ENCODE results near the gene PPL.

Gene PPL

DNA sequence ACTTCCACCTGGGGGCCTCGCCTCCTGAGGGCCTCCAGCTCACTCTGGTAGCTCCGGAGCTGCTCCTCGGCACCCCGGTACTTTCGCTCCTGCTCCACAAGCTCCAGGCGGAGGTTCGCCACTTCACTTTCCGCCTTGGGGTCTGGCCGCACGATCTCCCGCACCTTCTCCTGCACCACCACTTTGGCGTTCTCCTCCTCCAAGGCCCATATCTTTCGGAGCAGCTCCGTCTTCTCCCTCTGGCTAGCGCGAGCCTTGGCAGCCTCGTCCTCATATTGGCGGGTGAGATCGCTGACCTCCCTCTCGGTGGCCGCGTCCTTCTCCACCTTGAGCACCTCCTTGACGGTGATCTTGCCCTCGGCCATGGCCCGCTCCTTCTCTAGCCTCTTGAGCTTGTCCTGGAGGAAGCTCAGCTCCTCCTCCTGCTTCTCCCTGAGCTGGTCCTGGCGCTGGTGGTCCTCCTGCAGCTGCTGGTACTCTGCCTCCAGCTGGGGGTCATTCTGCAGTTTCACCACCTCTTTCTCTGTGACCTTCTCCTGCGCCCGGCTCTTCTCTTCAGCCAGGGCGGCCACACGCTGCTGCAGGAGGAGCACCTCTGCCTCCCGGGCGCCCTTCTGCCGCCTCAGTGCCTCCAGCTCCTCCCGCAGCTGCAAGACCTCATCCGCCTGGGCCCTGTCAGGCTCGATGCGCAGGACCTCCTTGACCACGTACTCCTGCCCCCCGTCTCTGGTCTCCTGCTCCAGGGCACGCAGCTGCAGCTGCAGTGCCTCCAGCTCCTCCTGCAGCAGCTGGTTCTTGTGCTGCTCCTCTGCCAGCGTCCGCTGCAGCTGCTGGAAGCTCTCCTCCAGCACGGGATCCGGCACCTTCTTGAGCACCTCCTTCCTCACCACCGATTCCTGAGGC, 51.7 kb downstream of the PPL start:
- no peak for DNase-seq (ENCODE audit: low read depth)

DNA sequence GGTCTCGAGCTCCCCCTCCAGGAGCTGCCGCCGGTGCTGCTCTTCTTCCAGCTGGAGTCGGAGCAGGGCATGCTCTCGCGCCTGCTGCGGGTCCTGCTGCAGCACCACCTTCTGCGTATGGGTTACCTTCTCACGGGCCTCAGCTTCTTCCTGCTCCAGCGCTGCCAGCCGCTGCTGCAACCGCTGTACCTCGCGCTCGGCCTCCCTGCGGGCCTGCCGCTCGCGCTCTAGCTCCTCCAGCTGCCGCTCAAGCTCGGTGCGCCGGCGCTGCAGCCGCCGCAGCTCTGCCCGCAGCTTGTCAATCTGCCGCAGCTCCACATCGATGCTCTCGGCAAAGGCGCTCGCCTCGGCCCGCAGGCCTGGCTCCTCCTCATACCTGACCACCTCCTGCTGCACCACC, 52.7 kb downstream of the PPL start:
- no peak for DNase-seq (ENCODE audit: low read depth)

DNA sequence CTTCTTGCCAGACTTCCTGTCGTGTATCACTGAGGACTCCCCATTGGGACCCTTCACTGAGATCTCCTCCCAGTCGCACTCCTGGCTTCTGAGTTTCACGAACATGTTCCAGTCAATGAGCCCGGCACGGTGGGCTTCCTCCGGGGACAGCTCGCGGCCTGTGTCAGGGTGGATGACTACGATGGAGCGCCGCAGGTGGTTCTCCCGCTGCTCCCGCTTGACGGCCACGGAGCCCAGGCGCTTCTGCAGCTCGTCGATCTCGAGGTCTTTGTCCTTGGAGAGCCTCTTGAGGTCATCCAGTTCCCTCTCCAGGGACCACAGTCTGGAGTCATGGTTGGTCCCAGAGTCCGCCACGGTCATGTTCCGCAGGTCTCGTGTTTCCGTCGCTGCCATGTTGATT, 53.4 kb downstream of the PPL start:
- no peak for DNase-seq (ENCODE audit: low read depth)

DNA sequence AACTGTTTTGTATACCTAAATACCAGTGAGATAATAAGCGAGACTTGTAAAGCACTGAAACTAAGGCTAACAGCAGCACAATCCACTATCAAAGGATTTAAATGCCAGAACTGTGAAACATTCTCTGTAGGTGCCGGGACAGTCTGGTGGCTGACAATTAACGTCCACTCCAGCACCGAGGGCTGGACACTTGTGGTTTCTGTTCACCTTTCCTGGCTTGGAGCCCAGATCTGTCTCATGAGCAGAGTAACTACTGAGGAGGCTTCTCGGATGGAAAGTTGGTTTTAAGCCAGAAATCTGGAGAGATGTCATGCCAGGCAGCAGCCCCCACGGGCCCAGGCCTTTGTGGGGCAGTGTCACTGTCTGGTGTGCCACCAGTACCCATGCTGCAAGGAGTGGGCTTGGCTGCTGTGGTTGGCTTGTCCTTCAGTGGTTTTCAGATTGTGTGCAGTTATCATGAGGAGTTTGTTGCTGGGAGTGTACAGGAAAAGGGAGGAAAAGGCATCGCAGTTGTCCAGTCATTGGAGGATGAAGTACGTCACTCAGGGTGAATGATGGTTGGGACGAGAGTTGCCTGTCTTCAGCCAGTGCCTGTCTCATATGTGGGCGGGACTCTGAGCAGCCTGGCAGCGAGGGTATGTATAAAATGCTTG, 54.2 kb downstream of the PPL start:
- DNase-seq (ENCODE audit: low read depth): no peak

DNA sequence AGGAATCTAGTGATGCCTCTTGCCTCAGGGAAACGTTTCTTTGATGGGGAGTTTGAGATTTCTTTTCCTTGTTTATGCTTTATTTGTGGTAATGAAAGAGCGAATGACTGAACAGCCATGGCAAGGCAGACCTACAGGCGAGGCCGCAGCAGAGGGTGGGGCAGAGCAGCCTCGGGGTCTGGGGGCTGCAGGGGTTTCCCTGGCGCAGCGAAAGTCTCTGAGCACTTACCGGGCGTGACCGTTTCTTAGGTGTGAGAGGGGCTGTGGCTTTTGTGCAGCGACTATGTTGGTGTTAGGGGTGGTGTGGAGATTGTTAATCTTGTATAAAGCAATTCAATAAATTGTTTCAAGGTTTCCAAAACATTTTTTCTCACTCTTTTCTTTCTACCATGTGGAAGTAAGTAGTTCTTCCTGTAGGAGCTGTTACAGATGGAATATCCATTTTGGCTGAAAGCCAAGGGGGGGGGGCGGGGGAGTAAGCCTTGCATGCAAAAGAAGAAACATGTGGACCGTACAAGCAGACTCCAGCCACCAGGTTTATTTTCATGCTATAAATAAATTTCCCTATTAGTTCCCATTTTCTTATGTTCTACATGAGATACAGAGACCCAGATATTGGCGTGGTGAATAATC, 54.8 kb downstream of the PPL start:
- no peak for DNase-seq (ENCODE audit: low read depth)

DNA sequence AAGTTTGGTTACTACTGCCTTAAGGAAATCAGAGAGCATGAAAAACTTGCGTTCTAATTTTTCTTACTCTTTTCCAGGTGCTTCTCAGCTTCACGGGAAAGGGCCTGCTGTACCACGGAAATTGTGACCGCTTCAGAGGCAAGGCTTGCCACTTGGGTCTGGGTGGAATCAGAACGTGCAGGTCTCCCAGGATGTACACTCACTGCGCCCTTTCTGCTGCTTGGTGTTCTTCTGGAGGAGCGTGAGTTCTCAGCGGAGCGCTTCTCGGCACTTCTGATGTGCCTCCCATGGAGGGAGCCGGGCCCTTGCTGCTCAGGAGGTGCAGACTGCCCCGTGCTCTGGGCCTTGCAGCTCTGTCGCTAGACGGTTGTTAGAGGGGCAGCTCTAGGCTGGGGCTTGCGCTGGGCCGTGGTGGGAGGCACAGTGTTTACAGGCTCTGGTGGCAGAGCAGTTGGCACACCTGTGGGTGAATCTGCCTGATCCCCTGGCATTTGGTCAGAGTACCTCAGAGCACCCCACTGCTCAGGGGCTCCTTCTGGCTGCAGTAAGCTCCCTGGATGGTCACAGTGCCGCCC, 56.9 kb downstream of the PPL start:
- no peak for DNase-seq (ENCODE audit: low read depth)

DNA sequence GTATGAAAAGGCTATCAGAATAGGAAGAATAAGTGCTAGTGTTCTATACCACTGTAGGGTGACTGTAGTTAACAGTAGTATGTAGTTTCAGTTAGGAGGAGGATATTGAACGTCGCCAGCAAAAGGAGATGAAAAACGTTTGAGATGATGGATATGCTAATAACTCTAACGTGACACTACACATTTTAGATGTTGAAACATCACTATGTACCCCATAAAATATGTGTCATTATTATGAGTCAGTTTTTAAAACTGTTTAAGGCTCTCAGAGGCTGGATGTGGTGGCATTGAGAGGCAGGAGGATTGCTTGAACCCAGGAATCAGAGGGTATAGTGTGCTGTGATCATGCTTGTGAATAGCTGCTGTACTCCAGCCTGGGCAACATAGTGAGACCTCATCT, 57.9 kb downstream of the PPL start:
- DNase-seq (ENCODE audit: low read depth): no peak

DNA sequence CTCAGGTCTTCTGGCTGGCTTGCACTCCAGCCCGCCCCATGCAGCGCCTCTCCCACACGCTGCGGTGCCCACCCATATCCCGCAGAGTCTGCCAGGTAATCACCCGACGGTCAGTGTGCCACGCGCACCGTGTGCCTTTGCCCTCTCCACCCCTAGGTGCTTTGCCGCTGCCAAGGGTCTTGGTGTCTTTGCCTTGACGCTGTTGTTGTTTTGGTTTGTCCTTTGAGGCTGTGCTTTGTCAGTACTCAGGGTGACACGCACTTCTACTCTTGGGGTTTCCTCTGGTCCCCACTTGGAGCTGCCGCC, 59.6 kb downstream of the PPL start:
- DNase-seq (ENCODE audit: low read depth): no peak

DNA sequence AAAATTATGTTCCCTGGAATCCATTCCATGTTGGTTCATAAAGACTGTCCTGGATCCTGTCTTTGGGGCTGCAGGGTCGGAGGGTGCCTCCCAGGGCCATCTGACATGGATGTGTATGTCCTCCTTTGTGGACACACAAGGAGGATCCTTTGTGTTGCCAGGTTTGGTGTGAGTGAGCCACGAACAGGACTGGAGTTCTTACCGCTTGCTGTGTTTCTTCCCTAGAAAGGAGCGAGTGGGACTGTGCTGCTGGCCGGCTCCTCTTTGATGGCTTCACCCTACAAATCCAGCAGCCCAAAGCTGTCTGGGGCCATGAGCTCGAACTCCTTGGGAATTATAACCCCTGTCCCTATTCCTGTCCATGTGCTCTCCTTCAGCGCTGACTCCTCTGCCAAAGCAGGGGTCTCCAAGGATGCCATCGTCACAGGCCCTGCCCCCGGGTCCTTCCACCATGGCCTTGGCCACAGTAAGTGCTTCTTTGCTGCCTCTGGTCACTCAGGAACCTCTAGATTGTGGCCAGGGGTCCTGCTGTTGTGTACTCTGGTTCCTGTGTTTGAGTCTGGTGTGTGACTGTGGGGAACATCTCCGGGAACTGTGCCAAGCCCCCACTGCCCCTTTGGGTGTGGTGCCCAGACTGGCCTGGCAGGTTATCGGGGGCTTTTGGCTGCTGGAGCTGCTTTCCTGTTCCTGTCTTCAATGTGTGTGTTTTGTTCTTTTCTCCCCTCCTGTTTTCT, 60.1 kb downstream of the PPL start:
- no peak for DNase-seq (ENCODE audit: low read depth)

DNA sequence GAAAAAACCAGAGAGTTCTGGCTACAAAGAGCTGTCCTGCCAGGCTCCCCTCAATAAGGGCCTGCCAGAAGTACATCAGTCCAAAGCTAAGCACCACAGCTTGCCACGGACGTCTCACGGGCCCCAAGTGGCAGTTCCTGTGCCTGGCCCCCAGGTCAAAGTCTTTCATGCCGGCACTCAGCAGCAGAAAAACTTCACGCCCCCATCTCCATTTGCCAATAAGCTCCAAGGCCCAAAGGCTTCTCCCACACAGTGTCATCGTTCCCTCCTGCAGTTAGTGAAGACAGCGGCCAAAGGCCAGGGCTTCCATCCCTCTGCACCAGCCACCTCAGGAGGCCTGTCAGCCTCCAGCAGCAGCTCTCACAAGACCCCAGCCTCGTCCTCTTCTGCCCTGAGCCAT, 62.3 kb downstream of the PPL start:
- DNase-seq (ENCODE audit: low read depth): no peak

DNA sequence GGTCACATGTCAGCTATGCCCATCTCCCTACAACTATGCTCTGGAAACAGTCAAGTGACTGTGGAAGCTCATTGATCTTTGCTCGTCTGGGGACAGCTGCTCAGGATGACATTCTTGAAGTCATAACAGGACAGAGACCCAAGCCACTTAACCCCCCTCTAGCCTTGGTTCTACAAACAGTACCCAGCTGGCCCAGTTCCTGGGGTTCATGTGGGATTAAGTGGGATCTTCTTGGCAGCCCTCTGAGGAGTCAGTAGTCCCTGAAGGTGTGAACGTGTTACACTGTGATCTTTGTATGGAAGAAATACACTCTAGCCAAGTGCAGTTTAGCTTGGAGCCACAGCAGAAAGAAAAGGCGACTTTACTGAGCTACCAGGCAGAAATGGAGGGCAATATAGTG, 63.9 kb downstream of the PPL start:
- DNase-seq (ENCODE audit: low read depth): no peak

DNA sequence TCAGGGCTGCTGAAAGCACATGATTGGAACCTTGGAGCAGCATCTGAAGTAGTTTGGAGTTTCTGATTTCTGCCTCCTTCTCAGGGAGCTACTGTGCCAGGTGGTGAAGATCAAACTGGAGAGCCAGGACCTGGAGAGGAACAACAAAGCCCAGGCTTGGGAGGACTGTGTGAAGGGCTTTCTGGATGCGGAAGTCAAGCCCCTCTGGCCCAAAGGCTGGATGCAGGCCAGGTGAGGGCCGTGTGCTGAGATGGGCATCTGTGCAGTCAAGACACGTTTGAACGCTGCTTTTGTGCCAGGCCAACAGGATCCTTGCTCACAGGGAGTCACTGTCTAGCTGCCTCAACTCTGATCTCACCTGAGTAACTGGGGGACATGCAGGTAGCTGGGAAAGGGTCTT, 65.9 kb downstream of the PPL start:
- no peak for DNase-seq (ENCODE audit: low read depth)

DNA sequence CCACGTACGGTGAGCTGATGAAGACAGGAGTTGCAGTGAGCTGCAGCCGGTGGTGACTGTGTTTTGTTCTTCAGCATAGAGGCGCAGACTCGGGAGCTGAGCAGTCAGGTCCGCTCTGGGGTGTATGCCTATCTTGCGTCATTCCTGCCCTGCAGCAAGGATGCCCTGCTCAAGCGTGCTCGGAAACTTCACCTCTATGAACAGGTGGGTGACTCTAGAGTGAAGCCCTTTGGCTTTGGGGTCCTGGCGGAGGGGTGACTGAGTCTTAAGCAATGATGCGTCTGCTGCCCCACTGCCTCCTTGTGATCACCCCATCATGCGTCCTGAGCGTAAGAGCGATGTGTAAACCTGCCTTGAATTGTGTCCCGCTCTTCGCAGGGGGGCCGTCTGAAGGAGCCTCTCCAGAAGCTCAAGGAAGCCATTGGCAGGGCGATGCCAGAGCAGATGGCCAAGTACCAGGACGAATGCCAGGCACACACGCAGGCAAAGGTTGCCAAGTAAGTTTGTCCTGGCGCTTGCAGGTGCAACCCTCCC, 66.7 kb downstream of the PPL start:
- no peak for DNase-seq (ENCODE audit: low read depth)

DNA sequence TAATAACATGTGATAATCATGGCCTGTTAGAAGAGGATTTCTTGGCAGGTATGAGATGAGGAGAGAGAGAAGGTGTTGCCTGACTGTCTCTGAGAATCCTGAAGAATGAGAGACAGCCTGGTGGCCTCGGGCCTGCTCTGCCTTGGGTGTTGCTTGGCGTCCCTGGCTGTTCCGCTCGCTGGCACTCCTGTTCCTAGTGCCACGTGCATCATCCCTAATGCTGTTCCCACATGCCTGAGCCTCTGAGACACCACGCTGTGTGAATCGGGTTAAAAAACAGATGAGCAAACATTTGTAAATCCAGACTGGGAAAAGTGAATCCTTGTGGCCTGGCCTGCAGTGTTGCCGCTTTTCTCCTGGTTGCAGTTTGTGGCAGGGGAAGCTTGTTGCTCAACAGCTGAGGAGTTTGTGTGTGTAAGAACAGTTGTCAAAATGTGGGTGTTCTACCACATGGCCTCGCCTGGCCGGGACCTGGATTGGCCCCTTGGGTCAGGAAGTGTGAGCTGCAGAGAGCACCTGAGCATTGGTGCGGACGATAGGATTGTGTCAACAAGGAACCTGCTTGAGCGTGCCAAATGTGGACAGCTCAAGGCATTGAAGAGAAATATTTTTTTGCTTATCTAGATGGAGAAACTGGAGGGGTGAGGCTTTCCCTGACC, 67.7 kb downstream of the PPL start:
- no peak for DNase-seq (ENCODE audit: low read depth)

DNA sequence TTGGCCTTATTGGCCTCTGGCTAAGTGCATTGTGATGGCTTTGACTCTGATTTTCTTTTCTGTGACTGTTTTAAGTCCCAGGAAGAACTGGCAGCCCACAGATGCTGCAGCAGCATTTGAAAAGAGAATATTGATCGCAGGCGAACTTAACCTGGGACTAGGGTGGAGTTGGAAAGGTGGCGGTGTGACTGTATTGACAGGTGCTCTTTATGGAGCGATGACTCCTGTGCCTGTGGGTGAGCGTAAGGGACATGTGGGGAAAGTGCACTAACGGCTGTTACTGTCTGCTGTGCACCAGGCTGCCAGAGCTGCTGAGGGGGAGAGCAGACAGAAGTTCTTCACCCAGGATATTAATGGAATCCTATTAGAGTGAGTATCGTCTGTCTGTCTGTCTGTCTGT, 68.4 kb downstream of the PPL start:
- no peak for DNase-seq (ENCODE audit: low read depth)

DNA sequence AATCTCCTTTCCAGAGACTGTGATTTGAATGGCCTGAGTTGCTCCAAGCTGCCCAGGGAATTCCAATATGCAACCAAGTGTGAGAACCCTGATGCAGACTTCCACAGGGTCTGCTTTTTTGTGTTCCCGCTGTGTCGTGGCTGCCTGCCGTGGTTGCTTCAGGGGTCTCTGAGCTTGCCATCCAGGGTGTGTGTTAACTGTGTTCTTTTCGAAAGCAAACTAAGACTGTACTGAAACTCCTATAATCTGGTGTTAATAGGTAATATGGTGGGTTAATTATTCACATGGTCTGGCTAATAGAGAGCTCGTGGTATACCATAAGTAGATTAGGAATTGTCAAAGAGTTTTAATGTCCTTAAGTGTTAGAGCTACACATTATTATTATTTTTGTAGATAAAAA, 68.9 kb downstream of the PPL start:
- DNase-seq (ENCODE audit: low read depth): no peak

DNA sequence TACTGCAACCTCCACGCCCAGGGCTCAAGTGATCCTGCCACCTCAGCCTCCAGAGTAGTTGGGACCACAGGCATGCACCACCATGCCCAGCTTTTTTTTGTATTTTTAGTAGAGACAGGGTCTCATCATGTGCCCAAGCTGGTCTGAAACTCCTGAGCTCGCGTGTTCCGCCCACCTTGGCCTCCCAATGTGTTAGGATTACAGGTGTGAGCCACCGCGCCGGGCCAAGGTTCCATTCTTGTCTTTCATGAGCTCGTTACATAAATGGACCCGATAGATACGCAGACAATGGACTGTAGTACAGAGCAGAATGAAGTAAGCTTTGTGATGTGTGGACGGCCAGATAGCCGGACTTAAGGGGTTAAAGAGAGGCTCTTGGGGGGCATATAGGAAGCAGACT, 70.4 kb downstream of the PPL start:
- DNase-seq (ENCODE audit: low read depth): no peak

DNA sequence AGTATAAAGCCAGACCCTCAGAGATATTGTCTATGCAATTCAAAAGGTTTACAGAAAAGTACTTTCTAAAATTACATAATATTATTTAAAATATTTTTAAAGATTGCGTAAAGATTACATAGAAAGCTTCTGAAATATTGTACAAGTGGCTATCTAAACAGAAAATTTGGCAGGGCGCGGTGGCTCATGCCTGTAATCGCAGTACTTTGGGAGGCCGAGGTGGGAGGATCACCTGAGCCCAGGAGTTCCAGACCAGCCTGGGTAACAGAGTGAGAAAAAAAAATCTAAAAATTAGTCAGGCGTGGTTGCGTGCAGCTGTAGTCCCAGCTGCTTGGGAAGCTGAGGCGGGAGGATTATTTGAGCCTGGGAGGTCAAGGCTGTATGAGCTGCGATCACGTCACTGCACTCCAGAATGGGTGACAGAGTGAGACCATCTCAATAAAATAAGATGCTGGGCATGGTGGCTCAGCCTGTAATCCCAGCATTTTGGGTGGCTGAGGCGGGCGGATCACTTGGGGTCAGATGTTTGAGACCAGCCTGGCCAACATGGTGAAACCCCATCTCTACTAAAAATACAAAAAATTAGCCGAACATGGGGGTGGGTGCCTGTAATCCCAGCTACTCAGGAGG, 71.6 kb downstream of the PPL start:
- DNase-seq (ENCODE audit: low read depth): no peak

DNA sequence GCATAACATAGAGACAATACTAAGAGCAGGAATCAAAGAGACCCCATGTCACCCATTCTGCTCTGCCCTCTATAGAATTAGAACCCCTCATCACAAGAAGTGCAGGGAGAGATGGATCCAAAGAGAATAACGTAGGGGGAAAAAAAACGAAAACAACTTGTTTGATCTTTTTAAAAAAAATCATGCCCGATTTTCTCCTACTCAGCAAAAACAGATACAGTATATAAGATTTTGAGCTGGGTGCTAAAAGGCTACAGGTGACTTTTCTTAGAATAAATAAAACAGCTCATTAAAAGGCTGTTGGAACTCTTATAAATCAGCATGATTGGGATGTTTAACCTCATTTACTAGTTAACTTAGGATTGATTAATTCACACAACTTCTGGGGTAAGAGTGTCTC, 72.2 kb downstream of the PPL start:
- DNase-seq (ENCODE audit: low read depth): no peak

DNA sequence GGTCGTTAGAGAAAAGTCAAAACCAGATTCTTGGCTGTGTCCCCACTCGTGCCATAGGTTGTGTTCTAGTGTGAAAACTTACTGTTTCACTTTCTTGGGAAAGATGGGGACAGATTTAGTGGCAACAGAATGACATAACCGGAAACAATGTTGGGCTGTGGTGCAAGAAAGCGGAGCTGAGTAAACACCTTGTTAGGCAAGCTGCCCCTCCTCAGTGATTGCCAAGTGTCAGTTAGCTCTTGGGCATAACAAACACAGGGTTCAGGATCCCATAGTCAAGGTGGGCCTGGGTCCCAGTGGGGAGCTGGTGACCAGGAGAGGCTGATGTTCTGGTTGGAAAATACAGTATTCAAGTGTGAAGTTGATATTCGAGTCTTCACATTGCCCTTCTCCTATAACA, 74.3 kb downstream of the PPL start:
- DNase-seq (ENCODE audit: low read depth): no peak

DNA sequence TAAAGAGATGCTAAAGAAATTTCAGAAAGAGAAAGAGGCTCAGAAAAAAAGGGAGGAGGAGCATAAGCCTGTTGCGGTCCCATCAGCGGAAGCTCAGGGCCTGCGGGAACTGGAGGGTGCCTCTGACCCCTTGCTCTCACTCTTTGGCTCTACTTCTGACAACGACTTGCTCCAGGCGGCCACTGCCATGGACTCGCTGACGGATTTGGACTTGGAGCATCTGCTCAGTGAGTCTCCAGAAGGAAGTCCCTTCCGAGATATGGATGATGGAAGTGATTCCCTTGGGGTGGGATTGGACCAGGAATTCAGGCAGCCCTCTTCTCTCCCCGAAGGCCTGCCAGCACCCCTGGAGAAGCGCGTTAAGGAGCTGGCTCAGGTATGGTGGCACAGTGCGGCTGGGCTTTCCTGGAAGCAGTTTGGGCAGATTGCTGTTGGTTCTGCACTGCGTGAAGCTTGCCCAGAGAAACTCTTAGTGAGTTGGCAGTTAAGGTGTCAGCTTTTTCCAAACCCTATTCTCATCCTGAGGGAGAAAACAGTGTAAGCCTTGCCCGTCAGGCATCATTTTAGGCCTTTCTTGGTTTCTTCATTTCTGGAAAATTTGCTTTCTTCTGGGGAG, 76.1 kb downstream of the PPL start:
- DNase-seq (ENCODE audit: low read depth): no peak
